SK-N-MC (cell line): ENCODE measurements around the gene PCED1A.

Experiments
- EZH2 ChIP-seq: fragments of 200-600 bp; sonication (generic); IDR thresholded peaks from one replicate; pipeline ENCODE4 v1.6.1; 2017; ENCODE audit warnings: antibody characterized with exemption
- POLR2AphosphoS5 ChIP-seq: IDR thresholded peaks from 2 replicates; pipeline ENCODE4 v1.6.1; 2012; ENCODE audit warnings: mild to moderate bottlenecking, low read depth, low read length, borderline replicate concordance

DNA sequence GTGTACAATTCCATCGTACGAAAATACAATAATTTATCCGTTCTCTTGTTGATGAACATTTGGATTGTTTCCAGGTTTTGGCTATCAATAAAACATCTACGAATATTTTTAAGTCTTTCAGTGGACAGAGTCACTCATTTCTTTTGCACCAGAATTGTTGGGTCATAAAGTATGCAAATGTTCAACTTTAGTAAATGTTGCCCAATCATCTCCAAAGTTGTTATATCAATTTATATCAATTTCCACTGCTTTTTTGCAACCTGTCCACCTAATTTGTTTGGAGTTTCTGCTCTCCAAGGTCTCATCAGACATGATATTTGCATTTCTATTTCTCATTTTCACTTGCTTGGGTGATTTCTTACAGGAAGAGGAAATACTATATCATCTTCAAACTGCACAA, 13.8 kb downstream of the PCED1A start:
- TF ChIP-seq POLR2AphosphoS5 (no peak), EZH2 (no peak)
